GM23338 (cell line): ENCODE data around the gene AQP6. TPM values are rescaled to one million over a fixed set of nuclear protein-coding genes. Genes with fewer than 3 reads are reported as not detected.

Experiments
- ATAC-seq: fragments of 200-7000 bp; cut with Tn5 transposase; 3 replicates; pipeline ENCODE4 v1.9.1; 2020
- DNase-seq: peaks from one replicate; pipeline ENCODE4 v3.0.0-alpha.2; 2015; ENCODE audit warnings: low spot score
- H2AFZ ChIP-seq: fragments of 200-600 bp; sonication (generic); 2 replicates; pipeline ENCODE4 v1.8.0; 2016; ENCODE audit warnings: antibody characterized with exemption, mild to moderate bottlenecking, moderate library complexity
- H3F3A ChIP-seq: fragments of 200-600 bp; sonication (generic); replicated peaks from 2 replicates; pipeline ENCODE4 v1.8.0; 2017; ENCODE audit warnings: antibody characterized with exemption, mixed run types, low read depth
- H3K27ac ChIP-seq: fragments of 200-600 bp; sonication (generic); 2 replicates; pipeline ENCODE4 v1.6.1; 2016; ENCODE audit warnings: low read depth
- H3K27me3 ChIP-seq: fragments of 200-600 bp; sonication (generic); 2 replicates; pipeline ENCODE4 v1.8.0; 2016; ENCODE audit warnings: mild to moderate bottlenecking, mixed run types, moderate library complexity; ENCODE audit not compliant: insufficient read depth
- H3K36me3 ChIP-seq: fragments of 200-600 bp; sonication (generic); 2 replicates; pipeline ENCODE4 v1.8.0; 2016; ENCODE audit warnings: mild to moderate bottlenecking; ENCODE audit not compliant: insufficient read depth
- H3K4me1 ChIP-seq: fragments of 200-600 bp; sonication (generic); 2 replicates; pipeline ENCODE4 v1.8.0; 2016; ENCODE audit warnings: mild to moderate bottlenecking, moderate library complexity; ENCODE audit not compliant: insufficient read depth
- H3K4me2 ChIP-seq: fragments of 200-600 bp; sonication (generic); 2 replicates; pipeline ENCODE4 v1.7.1; 2017; ENCODE audit warnings: mixed run types
- H3K4me3 ChIP-seq: fragments of 200-600 bp; sonication (generic); 2 replicates; pipeline ENCODE4 v1.6.1; 2016; ENCODE audit warnings: mixed run types
- H3K79me2 ChIP-seq: fragments of 200-600 bp; sonication (generic); replicated peaks from 2 replicates; pipeline ENCODE4 v1.8.0; 2017; ENCODE audit warnings: mild to moderate bottlenecking; ENCODE audit not compliant: insufficient read depth
- H3K9me2 ChIP-seq: fragments of 200-600 bp; sonication (generic); 2 replicates; pipeline ENCODE4 v1.8.0; 2017; ENCODE audit not compliant: insufficient read depth
- H4K20me1 ChIP-seq: fragments of 200-600 bp; sonication (generic); replicated peaks from 2 replicates; pipeline ENCODE4 v1.8.0; 2017; ENCODE audit warnings: mild to moderate bottlenecking; ENCODE audit not compliant: insufficient read depth
- H3K27ac Mint-ChIP-seq: 2 replicates; pipeline ENCODE4 v1.8.0; 2020; ENCODE audit warnings: inconsistent platforms, mild to moderate bottlenecking, moderate library complexity, mixed read lengths
- H3K27me3 Mint-ChIP-seq: 3 replicates; pipeline ENCODE4 v1.8.0; 2022; ENCODE audit warnings: low read depth, mild to moderate bottlenecking, moderate library complexity, mixed read lengths, inconsistent platforms; ENCODE audit not compliant: insufficient read depth, poor library complexity
- H3K36me3 Mint-ChIP-seq: 3 replicates; pipeline ENCODE4 v1.8.0; 2021; ENCODE audit warnings: low read depth, mild to moderate bottlenecking, inconsistent platforms, moderate library complexity, mixed read lengths
- H3K4me1 Mint-ChIP-seq: 3 replicates; pipeline ENCODE4 v1.8.0; 2020; ENCODE audit warnings: mild to moderate bottlenecking, inconsistent platforms, mixed read lengths
- H3K4me3 Mint-ChIP-seq: 3 replicates; pipeline ENCODE4 v1.8.0; 2021; ENCODE audit warnings: moderate library complexity, mild to moderate bottlenecking, inconsistent platforms, mixed read lengths
- H3K9me3 Mint-ChIP-seq: 3 replicates; pipeline ENCODE4 v1.8.0; 2020; ENCODE audit warnings: moderate library complexity, mild to moderate bottlenecking, inconsistent platforms, mixed read lengths
- CREB1 ChIP-seq: fragments of 250-450 bp; sonication (Bioruptor Pico); IDR thresholded peaks from 2 replicates; pipeline ENCODE4 v1.5.0; 2020; ENCODE audit warnings: low read depth, mild to moderate bottlenecking, moderate library complexity
- EZH2 ChIP-seq: fragments of 200-600 bp; sonication (generic); IDR thresholded peaks from one replicate; pipeline ENCODE4 v1.8.0; 2017; ENCODE audit warnings: antibody characterized with exemption, mild to moderate bottlenecking, low read depth; ENCODE audit not compliant: unreplicated experiment
- EZH2phosphoT487 ChIP-seq: fragments of 200-600 bp; sonication (generic); IDR thresholded peaks from one replicate; pipeline ENCODE4 v1.8.1; 2018; ENCODE audit warnings: antibody characterized with exemption; ENCODE audit not compliant: unreplicated experiment
- JUNB ChIP-seq: IDR thresholded peaks from one replicate; pipeline ENCODE4 v1.6.1; 2016; ENCODE audit warnings: antibody characterized with exemption; ENCODE audit not compliant: unreplicated experiment
- NANOG ChIP-seq: IDR thresholded peaks from 2 replicates; pipeline ENCODE4 v1.6.1; 2016; ENCODE audit warnings: antibody characterized with exemption, borderline replicate concordance
- POLR2AphosphoS5 ChIP-seq: IDR thresholded peaks from 2 replicates; pipeline ENCODE4 v1.6.1; 2016; ENCODE audit warnings: antibody characterized with exemption, low read depth
- STAT1 ChIP-seq: IDR thresholded peaks from one replicate; pipeline ENCODE4 v1.6.1; 2016; ENCODE audit warnings: antibody characterized with exemption; ENCODE audit not compliant: unreplicated experiment
- ZNF114 ChIP-seq: fragments of 250-450 bp; sonication (Bioruptor Pico); IDR thresholded peaks from 2 replicates; pipeline ENCODE4 v1.5.0; 2020; ENCODE audit warnings: mild to moderate bottlenecking, moderate library complexity
- ZNF331 ChIP-seq: fragments of 250-450 bp; sonication (Bioruptor Pico); IDR thresholded peaks from 2 replicates; pipeline ENCODE4 v1.5.0; 2020; ENCODE audit warnings: low read depth, mild to moderate bottlenecking, moderate library complexity
- polyA plus RNA-seq: library from polyadenylated mRNA; unstranded; fragments of >200 nt; fragmentation: Nextera tagmentation; extraction: Ambion mirVana; gene quantifications from 2 replicates; pipeline ENCODE4 v1.2.1, GENCODE V29; 2016
- total RNA-seq: library from RNA; depleted of rRNA; stranded (reverse); fragments of >200 nt; shearing (Covaris generic); gene quantifications from 2 replicates; pipeline ENCODE4 v1.2.3, GENCODE V29; 2014
- TF ChIP-seq, protein P1 (sequence below): IDR thresholded peaks from 2 replicates; pipeline ENCODE4 v1.6.1; 2016; ENCODE audit warnings: antibody characterized with exemption
- TF ChIP-seq, protein P2 (sequence below): fragments of 250-450 bp; sonication (Bioruptor Pico); IDR thresholded peaks from 2 replicates; pipeline ENCODE4 v1.5.0; 2020; ENCODE audit warnings: mild to moderate bottlenecking, moderate library complexity
- TF ChIP-seq, protein P3 (sequence below): IDR thresholded peaks from one replicate; pipeline ENCODE4 v1.6.1; 2018; ENCODE audit warnings: antibody characterized with exemption; ENCODE audit not compliant: unreplicated experiment
- TF ChIP-seq, protein P4 (sequence below), 2 experiments: fragments of 200-600 bp in 1 of 2; sonication (generic) in 1 of 2; conservative IDR thresholded peaks; 2 replicates each; pipeline versions ENCODE4 v1.5.1 to v1.6.1; 2016 to 2017; ENCODE audit warnings: antibody characterized with exemption in 2 of 2, low read depth in 2 of 2, mild to moderate bottlenecking in 2 of 2, moderate library complexity in 1 of 2

The AQP6 gene
- total and polyA plus RNA-seq, 2 experiments from 2014 or later = 0.08 TPM; not detected in 1

DNA sequence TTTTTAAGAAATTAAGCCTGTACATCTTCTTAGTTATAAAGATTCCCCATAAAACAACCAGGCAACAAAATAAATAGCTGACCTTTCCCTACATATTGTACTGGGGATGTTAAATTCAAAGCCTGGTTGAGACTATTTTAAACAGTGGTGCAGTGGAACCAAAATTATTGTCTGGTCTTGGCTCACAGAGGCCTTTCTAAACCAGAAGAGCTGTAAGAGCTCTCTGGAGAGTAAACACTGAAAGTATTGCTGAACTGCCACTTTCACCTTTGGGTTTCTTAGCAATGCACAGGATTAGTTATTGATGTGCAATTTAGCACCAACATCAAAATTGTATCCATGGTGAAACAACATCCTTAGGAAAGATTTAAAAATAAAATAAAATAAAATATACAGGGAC is 31.9 kb downstream of the AQP6 start:
- ATAC-seq (no peak), DNase-seq (no peak)
- no peaks in the 10 kb centered on the region for H3K27me3 ChIP-seq
- no peaks in the 10 kb centered on the region for H3F3A ChIP-seq
- Mint-ChIP-seq H3K27me3 (no peaks in the 10 kb centered on the region), H3K36me3 (peaks cover 37% of the 10 kb centered on the region), H3K4me3 (no peak overlapping the region), H3K9me3 (no peaks in the 10 kb centered on the region), H3K4me1 (no peaks in the 10 kb centered on the region), H3K27ac (no peak overlapping the region)
- H3K9me2 ChIP-seq = no peaks in the 10 kb centered on the region
- H3K36me3 ChIP-seq = peaks cover 20% of the 10 kb centered on the region; the same call in 1 of the 2 replicates
- H3K4me2 ChIP-seq = no peak overlapping the region
- H3K27ac ChIP-seq = no peak overlapping the region
- no peak for TF ChIP-seq EZH2phosphoT487
- TF ChIP-seq ZNF331 = no peak
- TF ChIP-seq, protein P1, sequence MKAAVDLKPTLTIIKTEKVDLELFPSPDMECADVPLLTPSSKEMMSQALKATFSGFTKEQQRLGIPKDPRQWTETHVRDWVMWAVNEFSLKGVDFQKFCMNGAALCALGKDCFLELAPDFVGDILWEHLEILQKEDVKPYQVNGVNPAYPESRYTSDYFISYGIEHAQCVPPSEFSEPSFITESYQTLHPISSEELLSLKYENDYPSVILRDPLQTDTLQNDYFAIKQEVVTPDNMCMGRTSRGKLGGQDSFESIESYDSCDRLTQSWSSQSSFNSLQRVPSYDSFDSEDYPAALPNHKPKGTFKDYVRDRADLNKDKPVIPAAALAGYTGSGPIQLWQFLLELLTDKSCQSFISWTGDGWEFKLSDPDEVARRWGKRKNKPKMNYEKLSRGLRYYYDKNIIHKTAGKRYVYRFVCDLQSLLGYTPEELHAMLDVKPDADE = no peak
- TF ChIP-seq, protein P2, sequence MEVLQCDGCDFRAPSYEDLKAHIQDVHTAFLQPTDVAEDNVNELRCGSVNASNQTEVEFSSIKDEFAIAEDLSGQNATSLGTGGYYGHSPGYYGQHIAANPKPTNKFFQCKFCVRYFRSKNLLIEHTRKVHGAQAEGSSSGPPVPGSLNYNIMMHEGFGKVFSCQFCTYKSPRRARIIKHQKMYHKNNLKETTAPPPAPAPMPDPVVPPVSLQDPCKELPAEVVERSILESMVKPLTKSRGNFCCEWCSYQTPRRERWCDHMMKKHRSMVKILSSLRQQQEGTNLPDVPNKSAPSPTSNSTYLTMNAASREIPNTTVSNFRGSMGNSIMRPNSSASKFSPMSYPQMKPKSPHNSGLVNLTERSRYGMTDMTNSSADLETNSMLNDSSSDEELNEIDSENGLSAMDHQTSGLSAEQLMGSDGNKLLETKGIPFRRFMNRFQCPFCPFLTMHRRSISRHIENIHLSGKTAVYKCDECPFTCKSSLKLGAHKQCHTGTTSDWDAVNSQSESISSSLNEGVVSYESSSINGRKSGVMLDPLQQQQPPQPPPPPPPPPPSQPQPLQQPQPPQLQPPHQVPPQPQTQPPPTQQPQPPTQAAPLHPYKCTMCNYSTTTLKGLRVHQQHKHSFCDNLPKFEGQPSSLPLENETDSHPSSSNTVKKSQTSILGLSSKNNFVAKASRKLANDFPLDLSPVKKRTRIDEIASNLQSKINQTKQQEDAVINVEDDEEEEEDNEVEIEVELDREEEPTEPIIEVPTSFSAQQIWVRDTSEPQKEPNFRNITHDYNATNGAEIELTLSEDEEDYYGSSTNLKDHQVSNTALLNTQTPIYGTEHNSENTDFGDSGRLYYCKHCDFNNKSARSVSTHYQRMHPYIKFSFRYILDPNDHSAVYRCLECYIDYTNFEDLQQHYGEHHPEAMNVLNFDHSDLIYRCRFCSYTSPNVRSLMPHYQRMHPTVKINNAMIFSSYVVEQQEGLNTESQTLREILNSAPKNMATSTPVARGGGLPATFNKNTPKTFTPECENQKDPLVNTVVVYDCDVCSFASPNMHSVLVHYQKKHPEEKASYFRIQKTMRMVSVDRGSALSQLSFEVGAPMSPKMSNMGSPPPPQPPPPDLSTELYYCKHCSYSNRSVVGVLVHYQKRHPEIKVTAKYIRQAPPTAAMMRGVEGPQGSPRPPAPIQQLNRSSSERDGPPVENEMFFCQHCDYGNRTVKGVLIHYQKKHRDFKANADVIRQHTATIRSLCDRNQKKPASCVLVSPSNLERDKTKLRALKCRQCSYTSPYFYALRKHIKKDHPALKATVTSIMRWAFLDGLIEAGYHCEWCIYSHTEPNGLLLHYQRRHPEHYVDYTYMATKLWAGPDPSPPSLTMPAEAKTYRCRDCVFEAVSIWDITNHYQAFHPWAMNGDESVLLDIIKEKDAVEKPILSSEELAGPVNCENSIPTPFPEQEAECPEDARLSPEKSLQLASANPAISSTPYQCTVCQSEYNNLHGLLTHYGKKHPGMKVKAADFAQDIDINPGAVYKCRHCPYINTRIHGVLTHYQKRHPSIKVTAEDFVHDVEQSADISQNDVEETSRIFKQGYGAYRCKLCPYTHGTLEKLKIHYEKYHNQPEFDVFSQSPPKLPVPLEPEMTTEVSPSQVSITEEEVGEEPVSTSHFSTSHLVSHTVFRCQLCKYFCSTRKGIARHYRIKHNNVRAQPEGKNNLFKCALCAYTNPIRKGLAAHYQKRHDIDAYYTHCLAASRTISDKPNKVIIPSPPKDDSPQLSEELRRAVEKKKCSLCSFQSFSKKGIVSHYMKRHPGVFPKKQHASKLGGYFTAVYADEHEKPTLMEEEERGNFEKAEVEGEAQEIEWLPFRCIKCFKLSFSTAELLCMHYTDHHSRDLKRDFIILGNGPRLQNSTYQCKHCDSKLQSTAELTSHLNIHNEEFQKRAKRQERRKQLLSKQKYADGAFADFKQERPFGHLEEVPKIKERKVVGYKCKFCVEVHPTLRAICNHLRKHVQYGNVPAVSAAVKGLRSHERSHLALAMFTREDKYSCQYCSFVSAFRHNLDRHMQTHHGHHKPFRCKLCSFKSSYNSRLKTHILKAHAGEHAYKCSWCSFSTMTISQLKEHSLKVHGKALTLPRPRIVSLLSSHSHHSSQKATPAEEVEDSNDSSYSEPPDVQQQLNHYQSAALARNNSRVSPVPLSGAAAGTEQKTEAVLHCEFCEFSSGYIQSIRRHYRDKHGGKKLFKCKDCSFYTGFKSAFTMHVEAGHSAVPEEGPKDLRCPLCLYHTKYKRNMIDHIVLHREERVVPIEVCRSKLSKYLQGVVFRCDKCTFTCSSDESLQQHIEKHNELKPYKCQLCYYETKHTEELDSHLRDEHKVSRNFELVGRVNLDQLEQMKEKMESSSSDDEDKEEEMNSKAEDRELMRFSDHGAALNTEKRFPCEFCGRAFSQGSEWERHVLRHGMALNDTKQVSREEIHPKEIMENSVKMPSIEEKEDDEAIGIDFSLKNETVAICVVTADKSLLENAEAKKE = no peak
- no peak for TF ChIP-seq ZNF114 (CRISPR knock-in tag)
- TF ChIP-seq CREB1 = no peak
- TF ChIP-seq, protein P3, sequence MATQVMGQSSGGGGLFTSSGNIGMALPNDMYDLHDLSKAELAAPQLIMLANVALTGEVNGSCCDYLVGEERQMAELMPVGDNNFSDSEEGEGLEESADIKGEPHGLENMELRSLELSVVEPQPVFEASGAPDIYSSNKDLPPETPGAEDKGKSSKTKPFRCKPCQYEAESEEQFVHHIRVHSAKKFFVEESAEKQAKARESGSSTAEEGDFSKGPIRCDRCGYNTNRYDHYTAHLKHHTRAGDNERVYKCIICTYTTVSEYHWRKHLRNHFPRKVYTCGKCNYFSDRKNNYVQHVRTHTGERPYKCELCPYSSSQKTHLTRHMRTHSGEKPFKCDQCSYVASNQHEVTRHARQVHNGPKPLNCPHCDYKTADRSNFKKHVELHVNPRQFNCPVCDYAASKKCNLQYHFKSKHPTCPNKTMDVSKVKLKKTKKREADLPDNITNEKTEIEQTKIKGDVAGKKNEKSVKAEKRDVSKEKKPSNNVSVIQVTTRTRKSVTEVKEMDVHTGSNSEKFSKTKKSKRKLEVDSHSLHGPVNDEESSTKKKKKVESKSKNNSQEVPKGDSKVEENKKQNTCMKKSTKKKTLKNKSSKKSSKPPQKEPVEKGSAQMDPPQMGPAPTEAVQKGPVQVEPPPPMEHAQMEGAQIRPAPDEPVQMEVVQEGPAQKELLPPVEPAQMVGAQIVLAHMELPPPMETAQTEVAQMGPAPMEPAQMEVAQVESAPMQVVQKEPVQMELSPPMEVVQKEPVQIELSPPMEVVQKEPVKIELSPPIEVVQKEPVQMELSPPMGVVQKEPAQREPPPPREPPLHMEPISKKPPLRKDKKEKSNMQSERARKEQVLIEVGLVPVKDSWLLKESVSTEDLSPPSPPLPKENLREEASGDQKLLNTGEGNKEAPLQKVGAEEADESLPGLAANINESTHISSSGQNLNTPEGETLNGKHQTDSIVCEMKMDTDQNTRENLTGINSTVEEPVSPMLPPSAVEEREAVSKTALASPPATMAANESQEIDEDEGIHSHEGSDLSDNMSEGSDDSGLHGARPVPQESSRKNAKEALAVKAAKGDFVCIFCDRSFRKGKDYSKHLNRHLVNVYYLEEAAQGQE = no peak
- no peak for TF ChIP-seq STAT1
- no peak for TF ChIP-seq POLR2AphosphoS5
- no peak for TF ChIP-seq JUNB
- no peak for TF ChIP-seq NANOG
- TF ChIP-seq EZH2 = no peak
- TF ChIP-seq, protein P4, sequence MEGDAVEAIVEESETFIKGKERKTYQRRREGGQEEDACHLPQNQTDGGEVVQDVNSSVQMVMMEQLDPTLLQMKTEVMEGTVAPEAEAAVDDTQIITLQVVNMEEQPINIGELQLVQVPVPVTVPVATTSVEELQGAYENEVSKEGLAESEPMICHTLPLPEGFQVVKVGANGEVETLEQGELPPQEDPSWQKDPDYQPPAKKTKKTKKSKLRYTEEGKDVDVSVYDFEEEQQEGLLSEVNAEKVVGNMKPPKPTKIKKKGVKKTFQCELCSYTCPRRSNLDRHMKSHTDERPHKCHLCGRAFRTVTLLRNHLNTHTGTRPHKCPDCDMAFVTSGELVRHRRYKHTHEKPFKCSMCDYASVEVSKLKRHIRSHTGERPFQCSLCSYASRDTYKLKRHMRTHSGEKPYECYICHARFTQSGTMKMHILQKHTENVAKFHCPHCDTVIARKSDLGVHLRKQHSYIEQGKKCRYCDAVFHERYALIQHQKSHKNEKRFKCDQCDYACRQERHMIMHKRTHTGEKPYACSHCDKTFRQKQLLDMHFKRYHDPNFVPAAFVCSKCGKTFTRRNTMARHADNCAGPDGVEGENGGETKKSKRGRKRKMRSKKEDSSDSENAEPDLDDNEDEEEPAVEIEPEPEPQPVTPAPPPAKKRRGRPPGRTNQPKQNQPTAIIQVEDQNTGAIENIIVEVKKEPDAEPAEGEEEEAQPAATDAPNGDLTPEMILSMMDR (conservative IDR thresholded peaks at IDR 0.05; ENCODE audit: low read depth in 2 of 2) = no peak
- H3K4me1 ChIP-seq = no peaks in the 10 kb centered on the region
- H3K79me2 ChIP-seq = no peaks in the 10 kb centered on the region
- no peak overlapping the region for H2AFZ ChIP-seq
- H4K20me1 ChIP-seq = peaks cover 3% of the 10 kb centered on the region; the same call in 1 of the 2 replicates
- no peak overlapping the region for H3K4me3 ChIP-seq
